ENCODE measurements around the gene NOS1AP.

GRCh38 chr1:162235241-162235800 is 165.8 kb downstream of the NOS1AP start:
- TF ChIP-seq CTCF (IDR thresholded peaks at IDR 0.05; ENCODE audit: low read length) (no peak), EZH2 (optimal IDR thresholded peaks at IDR 0.05; ENCODE audit: low read depth, low read length) (no peak), EZH2phosphoT487 (IDR thresholded peaks at IDR 0.05; ENCODE audit: low read length) (no peak)
